Thyroid gland (tissue), 4 donors: ENCODE measurements around the gene LHX6. TPM values are rescaled to one million over a fixed set of nuclear protein-coding genes. Genes with fewer than 3 reads are reported as not detected.

Experiments
- DNase-seq, 2 donors: peaks; one replicate each; pipeline ENCODE4 v3.0.0-alpha.2; 2019
- H3K27ac ChIP-seq, 3 donors: fragments of 200-600 bp; sonication (generic); 1 replicate in 2 of 3; 2 replicates in 1 of 3; pipeline ENCODE4 v1.5.1; 2016 to 2019; ENCODE audit warnings: mild to moderate bottlenecking in 1 of 3, moderate library complexity in 1 of 3
- H3K27me3 ChIP-seq: fragments of 200-600 bp; sonication (generic); one replicate; pipeline ENCODE4 v1.5.1; 2019
- H3K36me3 ChIP-seq, 2 donors: fragments of 200-600 bp; sonication (generic); one replicate each; pipeline ENCODE4 v1.5.1; 2016 to 2019
- H3K4me1 ChIP-seq, 2 donors: fragments of 200-600 bp; sonication (generic); one replicate each; pipeline ENCODE4 v1.5.1; 2017 to 2019
- H3K4me3 ChIP-seq, 3 donors: fragments of 200-600 bp; sonication (generic); replicated peaks in 1 of 3; 1 replicate in 2 of 3; 2 replicates in 1 of 3; pipeline ENCODE4 v1.5.1; 2016; ENCODE audit warnings: mild to moderate bottlenecking in 1 of 3
- H3K9me3 ChIP-seq: fragments of 200-600 bp; sonication (generic); one replicate; pipeline ENCODE4 v1.5.1; 2017
- POLR2A ChIP-seq, 2 donors: fragments of 450-650 bp; IDR thresholded peaks; one replicate each; pipeline ENCODE4 v1.6.1; 2017; ENCODE audit warnings: antibody characterized with exemption in 2 of 2, mild to moderate bottlenecking in 2 of 2, moderate library complexity in 1 of 2
- WGBS, 2 donors: methylation state at CpG; one replicate each; pipeline ENCODE4 v1.1.5; 2017; 5-methylcytosine and 5-hydroxymethylcytosine counted together
- intact Hi-C: fragments of 100-400 bp; cut with DNase I; formaldehyde crosslinking; loops from one replicate; pipeline ENCODE4 v1.15.1; 2023
- total RNA-seq, 4 donors: library from RNA; depleted of rRNA; stranded (reverse); fragments of >200 nt; gene quantifications; one replicate each; pipeline ENCODE4 v1.2.3, GENCODE V29; 2016
- TF ChIP-seq, protein P1 (sequence below), 6 experiments: fragments of 200-600 bp in 3 of 6; fragments of 450-650 bp in 3 of 6; sonication (generic) in 3 of 6; IDR thresholded peaks; one replicate each; pipeline ENCODE4 v1.5.1; 2016 to 2019; ENCODE audit warnings: antibody characterized with exemption in 6 of 6, mild to moderate bottlenecking in 2 of 6, inconsistent platforms in 1 of 6, moderate library complexity in 1 of 6

Gene LHX6
- total RNA-seq, 4 donors from 2014 or later = 1.3 to 4.4 (median 1.7) TPM

DNA sequence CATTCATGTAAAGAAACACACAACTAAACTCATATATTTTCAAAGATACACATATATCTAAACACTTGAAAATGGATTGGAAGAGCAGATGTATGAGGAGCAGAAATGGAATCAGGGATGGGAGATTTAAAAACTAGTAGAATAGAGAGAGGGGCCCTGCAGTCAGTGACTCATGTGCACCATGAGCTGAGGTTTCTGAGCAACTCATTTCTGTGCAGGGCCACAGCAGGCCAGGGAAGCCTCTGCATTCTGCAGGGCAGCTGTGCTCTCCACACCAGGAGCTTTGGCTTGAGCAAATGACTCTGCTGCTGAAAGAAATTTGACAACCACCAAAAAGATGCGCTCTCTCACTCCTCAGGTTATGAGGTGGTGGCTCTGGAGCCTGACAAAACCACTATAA, 27.1 kb downstream of the LHX6 start:
- no peak for DNase-seq
- no peaks in the 10 kb centered on the region for H3K36me3 ChIP-seq
- TF ChIP-seq POLR2A (IDR thresholded peaks at IDR 0.05) = no peak
- intact Hi-C loops = no loop called here
- no peaks in the 10 kb centered on the region for H3K9me3 ChIP-seq
- H3K27ac ChIP-seq = no peak overlapping the region
- no peaks in the 10 kb centered on the region for H3K27me3 ChIP-seq
- 73 to 85% methylated on average over 1 of the region's 1 CpG for WGBS, 2 donors
- H3K4me3 ChIP-seq = no peak overlapping the region
- H3K4me1 ChIP-seq = peaks cover 4 to 9% of the 10 kb centered on the region in 2 donors

GRCh38 chr9:122200960-122201595, 27.7 kb downstream of the LHX6 start:
- Histone ChIP-seq H3K27ac (no peak overlapping the region), H3K4me3 (no peak overlapping the region), H3K9me3 (no peaks in the 10 kb centered on the region), H3K4me1 (peaks cover 4 to 9% of the 10 kb centered on the region in 2 donors), H3K36me3 (no peaks in the 10 kb centered on the region), H3K27me3 (no peaks in the 10 kb centered on the region)
- 87 to 93% methylated on average over 7 of the region's 7 CpGs for WGBS, 2 donors
- intact Hi-C loops = no loop called here
- DNase-seq = no peak
- TF ChIP-seq, protein P1, sequence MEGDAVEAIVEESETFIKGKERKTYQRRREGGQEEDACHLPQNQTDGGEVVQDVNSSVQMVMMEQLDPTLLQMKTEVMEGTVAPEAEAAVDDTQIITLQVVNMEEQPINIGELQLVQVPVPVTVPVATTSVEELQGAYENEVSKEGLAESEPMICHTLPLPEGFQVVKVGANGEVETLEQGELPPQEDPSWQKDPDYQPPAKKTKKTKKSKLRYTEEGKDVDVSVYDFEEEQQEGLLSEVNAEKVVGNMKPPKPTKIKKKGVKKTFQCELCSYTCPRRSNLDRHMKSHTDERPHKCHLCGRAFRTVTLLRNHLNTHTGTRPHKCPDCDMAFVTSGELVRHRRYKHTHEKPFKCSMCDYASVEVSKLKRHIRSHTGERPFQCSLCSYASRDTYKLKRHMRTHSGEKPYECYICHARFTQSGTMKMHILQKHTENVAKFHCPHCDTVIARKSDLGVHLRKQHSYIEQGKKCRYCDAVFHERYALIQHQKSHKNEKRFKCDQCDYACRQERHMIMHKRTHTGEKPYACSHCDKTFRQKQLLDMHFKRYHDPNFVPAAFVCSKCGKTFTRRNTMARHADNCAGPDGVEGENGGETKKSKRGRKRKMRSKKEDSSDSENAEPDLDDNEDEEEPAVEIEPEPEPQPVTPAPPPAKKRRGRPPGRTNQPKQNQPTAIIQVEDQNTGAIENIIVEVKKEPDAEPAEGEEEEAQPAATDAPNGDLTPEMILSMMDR (IDR thresholded peaks at IDR 0.05) = no peak
- no peak for TF ChIP-seq POLR2A (IDR thresholded peaks at IDR 0.05)

- Histone ChIP-seq H3K27ac (no peak overlapping the region), H3K9me3 (no peaks in the 10 kb centered on the region), H3K4me1 (peaks cover 4 to 9% of the 10 kb centered on the region in 2 donors), H3K27me3 (no peaks in the 10 kb centered on the region), H3K36me3 (no peaks in the 10 kb centered on the region), H3K4me3 (no peak overlapping the region)
- no peak for DNase-seq
- 58 to 82% methylated on average over 2 to 3 of the region's 4 CpGs for WGBS, 2 donors
- intact Hi-C loops = no loop called here
- no peak for TF ChIP-seq POLR2A (IDR thresholded peaks at IDR 0.05)
- TF ChIP-seq, protein P1 (IDR thresholded peaks at IDR 0.05) = no peak
These were observed 30.9 kb downstream of the LHX6 start for GRCh38 chr9:122197882-122198281.

DNA sequence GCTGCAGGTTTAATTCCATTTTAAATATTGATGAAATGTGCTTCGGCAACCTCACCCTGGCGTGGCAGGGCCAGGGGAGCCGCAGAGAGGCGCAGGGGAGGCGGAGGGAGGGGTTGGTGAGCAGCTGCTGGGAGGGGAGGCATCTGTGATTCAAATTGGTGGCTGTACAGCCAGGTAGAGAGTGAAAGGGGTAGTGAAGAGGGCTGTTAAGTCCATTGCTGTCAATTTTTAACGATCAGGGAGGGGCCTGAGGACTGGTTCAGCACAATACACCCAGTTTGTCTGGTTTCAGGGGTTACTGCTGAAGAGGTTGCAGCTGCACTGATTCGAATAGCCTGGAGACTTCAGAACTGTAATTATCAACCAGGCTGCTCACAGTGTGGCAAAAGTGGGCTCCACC, 31.3 kb downstream of the LHX6 start:
- Histone ChIP-seq H3K27ac (no peak overlapping the region), H3K4me1 (peaks cover 2 to 8% of the 10 kb centered on the region in 2 donors), H3K9me3 (no peaks in the 10 kb centered on the region), H3K4me3 (no peak overlapping the region), H3K36me3 (no peaks in the 10 kb centered on the region), H3K27me3 (no peaks in the 10 kb centered on the region)
- no peak for DNase-seq
- TF ChIP-seq, protein P1 (IDR thresholded peaks at IDR 0.05) = no peak
- no peak for TF ChIP-seq POLR2A (IDR thresholded peaks at IDR 0.05)
- 53 to 55% methylated on average over 7 of the region's 7 CpGs for WGBS, 2 donors
- intact Hi-C loops = no loop called here

GRCh38 chr9:122195875-122196274, 32.9 kb downstream of the LHX6 start:
- intact Hi-C loops = no loop called here
- TF ChIP-seq, protein P1 (IDR thresholded peaks at IDR 0.05) = no peak
- no peak for TF ChIP-seq POLR2A (IDR thresholded peaks at IDR 0.05)
- Histone ChIP-seq H3K4me1 (no peaks in the 10 kb centered on the region), H3K27ac (no peak overlapping the region), H3K36me3 (no peaks in the 10 kb centered on the region), H3K27me3 (no peaks in the 10 kb centered on the region), H3K4me3 (no peak overlapping the region), H3K9me3 (no peaks in the 10 kb centered on the region)
- DNase-seq = no peak
- WGBS, 2 donors = 86 to 93% methylated on average over 4 of the region's 4 CpGs
